G401.6 (cell line): Measurements from ENCODE around the gene C1orf53.

ENCODE experiments used
- FAIRE-seq: peaks from 2 replicates; lab custom pipeline; 2012; peaks lifted over from hg19 to GRCh38; lab: Jason Lieb, UNC

The C1orf53 gene

DNA sequence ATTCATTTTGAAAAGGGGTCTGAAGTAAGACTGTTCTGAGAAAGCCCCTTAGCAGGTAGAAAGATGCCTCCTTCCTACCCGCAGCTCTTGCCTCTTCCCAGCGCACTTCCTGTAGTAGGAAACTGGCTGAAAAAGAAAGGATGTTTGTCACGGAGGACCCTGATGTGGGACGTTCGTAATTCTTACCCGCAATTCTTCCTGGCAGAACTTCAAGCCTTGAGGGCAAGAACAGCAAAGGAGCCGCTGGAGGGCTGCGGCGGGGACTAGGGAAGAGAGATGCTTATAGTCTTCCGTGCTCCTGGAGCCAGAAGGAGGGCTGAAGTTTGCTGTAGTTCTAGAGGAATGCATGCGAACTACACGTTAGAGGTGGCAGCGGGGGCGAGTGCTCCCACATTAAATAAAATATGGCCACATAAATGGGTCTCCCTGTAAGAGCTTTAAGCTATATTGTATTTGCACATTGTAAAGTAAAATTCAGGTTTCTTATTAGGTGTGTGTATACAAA is 6.3 kb downstream of the C1orf53 start:
- no peak for FAIRE-seq

GRCh38 chr1:197909384-197909783 is 7.0 kb downstream of the C1orf53 start:
- FAIRE-seq: no peak

DNA sequence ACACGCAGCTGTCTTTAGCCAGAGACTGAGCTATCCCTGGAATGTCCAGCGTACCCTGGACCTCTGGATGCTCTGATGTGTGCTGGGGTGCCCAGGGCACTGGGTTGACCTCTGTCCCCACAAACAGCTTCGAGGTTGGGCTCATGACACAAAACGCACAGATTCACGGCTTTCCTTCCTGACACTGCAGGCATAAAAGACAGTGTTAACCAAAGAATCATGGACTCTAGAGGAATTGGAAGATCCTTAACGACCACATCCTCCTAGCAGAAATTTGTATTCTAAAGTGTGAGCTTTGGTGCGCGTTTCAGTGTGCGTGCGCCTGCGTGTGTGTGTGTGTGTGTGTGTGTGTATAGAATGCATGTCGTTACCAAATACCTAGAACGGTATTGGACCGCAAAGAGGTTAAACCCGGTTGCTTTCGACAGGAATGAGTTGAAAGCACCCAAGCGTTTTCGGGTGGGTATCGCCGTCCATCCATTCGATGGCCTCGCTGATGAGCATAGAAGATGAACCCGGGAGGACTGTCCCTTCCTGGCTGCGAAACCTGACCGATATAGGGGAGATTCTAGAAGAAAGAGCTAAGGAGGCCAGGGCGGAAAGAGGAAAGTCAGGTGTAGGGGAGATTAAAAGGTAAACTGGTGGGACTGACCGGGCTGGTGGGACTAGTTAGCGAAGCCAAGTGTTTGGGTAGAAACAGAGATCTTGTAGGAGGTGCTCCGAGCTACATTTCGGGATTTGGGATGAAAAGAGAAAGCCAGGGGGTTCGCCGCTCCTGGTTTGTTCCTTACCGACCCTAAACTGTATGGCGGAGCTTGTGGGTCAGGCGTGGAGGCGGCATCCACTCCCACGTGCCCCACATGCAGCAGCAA is 7.9 kb downstream of the C1orf53 start:
- no peak for FAIRE-seq

DNA sequence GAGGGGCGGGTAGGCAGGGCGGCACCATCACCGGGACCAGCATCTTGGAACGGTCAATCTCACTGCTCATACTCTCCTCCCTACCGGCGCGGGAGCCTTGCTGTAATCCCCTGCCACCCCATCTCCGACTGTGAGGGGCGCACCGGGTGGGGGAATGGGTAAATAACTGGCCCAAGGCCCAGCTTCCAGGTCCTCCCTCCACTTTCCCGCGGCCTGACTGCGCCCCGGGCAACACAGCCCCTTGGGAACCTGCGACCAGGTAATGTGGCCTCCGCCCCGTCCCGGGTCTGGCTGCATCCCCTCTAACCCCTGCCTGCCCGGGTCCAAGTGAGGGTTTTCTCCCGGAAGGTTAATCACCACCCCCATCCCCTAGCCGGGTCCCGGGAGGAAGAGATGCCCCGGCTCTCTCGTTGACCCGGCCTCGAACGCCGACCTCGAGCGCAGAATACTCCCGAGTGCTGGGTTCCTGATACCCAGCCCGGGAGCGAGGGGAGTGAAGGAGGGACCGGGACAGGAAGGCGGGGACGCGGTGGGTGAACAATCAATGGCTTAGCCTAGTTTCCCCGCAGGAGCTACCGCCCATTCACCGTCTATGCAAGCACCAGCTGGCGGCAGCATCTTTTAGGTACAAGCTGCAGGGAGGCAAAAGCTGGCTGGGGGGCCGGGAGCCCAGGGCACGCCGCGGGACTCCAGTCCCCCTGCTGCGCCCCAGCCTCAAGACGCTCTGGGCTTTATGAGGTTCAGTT is 8.9 kb downstream of the C1orf53 start:
- no peak for FAIRE-seq

- no peak for FAIRE-seq
Observed at GRCh38 chr1:197911857-197912696, 9.6 kb downstream of the C1orf53 start.

- no peak for FAIRE-seq
Observed at GRCh38 chr1:197912739-197913494, 10.5 kb downstream of the C1orf53 start.

DNA sequence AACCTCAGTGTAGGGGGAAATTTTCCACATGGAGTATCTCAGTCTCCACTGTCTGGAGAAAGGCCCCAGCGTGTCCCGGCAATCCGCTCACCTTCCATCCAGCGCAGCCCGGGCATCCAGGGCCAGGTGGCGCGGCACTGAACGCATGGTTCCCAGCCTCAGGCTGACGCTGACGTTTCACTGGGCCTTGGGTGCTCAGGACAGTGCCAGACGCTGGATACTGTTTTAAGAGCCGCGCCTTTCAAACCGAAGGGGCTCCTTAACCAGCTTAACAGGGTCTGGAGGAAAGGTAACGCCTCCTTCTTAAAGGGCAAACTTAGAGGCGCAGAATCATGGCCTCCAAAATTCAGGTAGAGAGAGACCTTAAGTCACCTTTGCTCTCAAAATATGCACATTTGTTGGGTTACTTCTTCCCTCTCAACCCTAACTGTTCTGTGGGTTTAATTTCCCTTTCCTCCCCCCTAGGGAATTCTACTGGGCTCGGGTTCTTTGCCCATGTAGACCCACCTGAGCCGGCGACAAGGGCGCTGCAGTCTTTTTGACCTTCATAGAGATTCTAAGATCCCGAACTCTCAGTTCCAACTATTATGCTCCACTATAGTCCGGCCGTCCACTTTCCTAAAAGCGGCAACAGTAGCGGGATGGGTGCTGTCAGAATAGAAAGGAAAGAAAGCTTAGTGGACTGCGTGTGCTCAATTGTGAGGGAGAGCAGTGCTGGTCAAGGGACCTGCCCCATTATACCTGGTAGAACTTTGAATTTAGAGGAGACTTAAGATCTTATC is 11.3 kb downstream of the C1orf53 start:
- FAIRE-seq: no peak

GRCh38 chr1:197914510-197914909 is 12.1 kb downstream of the C1orf53 start:
- FAIRE-seq: no peak

DNA sequence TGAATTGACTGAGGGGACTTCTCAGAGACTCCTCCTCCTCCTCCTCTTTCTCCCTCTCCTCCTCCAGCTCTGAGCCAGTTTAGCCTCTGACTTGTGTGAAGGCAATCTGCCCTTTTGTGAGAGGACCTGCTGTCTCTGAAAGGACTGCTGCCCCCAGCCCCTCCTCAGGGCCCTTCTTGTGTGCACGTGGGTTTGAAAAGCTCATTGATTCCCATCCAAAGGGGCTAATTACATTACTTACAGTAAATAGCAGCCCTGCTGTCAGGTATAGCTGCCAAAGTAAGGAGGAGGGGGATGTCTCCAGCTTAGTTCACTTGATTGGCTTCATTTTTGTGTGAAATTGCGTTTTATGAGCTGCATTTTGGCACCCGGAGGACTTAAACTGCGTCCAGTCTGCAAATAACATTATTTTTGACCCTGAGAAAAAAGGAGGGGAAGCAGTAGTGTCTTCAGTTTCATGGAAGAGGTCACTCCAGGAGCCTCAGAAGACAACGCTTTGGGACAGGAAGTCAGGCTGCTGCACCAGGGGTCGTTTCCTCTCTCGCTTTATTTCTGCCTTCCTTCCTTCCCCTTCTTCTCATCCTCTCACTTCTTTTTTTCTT is 12.9 kb downstream of the C1orf53 start:
- FAIRE-seq: no peak

DNA sequence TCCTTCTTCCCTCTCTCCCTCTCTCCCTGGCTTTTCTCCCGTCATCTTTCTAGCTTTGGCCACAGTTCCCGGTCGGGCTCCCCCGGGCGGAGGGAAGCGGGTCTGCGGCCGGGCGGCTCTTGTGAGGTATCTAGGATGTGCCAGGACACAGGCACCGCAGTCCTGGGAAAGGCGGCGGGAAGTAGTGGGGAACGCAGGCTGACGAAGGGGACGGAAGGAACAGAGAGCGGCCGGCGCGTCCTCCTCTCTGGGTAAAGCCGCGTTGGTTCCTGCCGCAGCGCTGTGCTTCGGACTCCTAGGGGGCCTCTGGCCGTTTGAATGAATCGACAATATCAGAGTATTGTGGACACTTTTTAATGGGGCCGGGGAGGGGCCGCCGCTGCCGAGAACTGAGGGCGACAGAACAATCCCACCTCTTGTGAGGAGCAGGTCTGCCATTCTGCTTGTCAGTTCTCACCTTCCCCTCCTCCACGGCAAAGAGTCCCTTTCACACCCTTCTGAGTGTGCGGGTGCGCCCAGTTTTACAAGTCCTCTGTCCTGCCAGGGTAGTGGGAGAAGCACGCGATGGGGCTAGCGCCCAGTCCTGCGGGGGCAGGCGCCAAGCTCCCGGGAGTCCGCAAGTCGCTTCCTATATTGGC is 13.6 kb downstream of the C1orf53 start:
- FAIRE-seq: no peak

- FAIRE-seq: no peak
Observed at GRCh38 chr1:197916500-197916983, 14.1 kb downstream of the C1orf53 start.

- FAIRE-seq: no peak
Observed at GRCh38 chr1:197917805-197918651, 15.6 kb downstream of the C1orf53 start.

DNA sequence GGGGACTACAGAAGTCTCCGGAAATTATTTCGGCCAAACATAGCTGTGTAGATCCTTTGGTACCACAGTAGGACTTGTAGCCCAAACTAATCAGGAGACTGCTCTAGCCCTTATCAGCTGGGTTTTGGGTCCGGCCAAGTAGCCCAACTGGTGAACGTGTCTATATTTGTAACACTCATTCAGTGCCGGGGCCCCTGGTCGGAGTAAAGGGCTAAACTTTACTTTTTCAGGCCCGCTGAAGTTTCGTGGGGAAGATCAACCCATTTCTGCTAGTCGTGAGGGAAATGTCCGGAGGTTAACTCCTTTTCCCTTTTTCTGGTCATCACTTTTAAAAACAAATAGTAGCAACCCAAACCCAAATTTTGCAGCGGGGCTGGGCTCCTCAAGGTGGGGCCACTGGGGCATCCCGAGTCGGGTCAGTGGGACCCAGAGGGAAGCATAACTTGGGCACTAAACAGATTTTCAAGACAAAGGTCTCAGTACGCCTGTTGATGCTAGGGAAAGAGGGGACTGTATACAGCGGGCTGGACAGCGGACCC is 16.4 kb downstream of the C1orf53 start:
- FAIRE-seq: no peak

DNA sequence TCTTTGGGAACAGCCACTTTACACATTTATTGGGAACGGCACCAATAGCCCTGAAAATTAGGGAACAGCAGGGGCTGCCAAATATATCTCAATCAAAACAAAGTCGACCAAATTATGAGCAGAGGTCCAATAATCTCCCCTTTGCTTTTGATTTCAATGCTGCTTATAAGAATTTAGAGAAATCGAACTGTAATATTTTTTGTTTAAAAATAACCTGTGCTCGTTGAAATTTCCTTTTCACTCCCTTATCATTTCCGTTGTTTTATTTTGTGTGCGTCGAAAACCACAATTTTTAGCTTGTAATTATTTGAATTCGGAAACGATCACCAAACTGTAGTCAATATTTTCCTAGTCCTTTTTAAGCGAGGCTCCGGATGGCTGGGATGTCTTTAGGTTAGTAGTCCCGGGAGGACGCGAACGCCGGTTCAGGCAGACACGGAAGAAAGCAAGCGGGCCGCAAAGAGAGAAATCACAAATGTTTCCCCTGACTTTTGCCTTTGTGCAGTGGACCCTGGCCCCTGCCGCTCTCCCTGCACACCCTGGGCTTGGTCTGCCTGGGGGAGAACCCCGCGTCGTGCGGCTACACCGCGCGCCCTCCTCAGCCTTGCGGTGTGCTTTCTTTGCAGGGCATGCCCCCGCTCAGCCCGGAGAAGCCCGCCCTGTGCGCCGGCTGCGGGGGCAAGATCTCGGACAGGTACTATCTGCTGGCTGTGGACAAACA is 17.1 kb downstream of the C1orf53 start:
- FAIRE-seq: no peak

- FAIRE-seq: no peak
Observed at GRCh38 chr1:197920067-197920396, 17.6 kb downstream of the C1orf53 start.

- no peak for FAIRE-seq
Observed at GRCh38 chr1:197920414-197921117, 18.1 kb downstream of the C1orf53 start.
